GM12878 (cell line): ENCODE data around the gene BPIFB3.

Source experiments
- NFIC ChIP-seq: IDR thresholded peaks from 2 replicates; pipeline ENCODE4 v1.6.1; 2012; ENCODE audit warnings: low read depth, mild to moderate bottlenecking, inconsistent platforms, low read length, moderate library complexity
- POLR2AphosphoS5 ChIP-seq: IDR thresholded peaks from 2 replicates; pipeline ENCODE4 v1.6.1; 2011; ENCODE audit warnings: mild to moderate bottlenecking, low read length, inconsistent platforms
- SMAD1 ChIP-seq: fragments of 450-650 bp; IDR thresholded peaks from 2 replicates; pipeline ENCODE4 v1.6.1; 2018; ENCODE audit warnings: mild to moderate bottlenecking, low read depth; ENCODE audit not compliant: partially characterized antibody
- SMAD5 ChIP-seq: IDR thresholded peaks from 2 replicates; pipeline ENCODE4 v1.6.1; 2016; ENCODE audit warnings: antibody characterized with exemption, low read depth
- TF ChIP-seq, protein P1 (sequence below), 3 experiments: IDR thresholded peaks in 2 of 3; conservative IDR thresholded peaks in 1 of 3; 2 replicates each; pipeline ENCODE4 v1.5.1; 2011; ENCODE audit warnings: low read depth in 3 of 3, low read length in 3 of 3, mild to moderate bottlenecking in 3 of 3, control low read depth in 2 of 3, moderate library complexity in 2 of 3, inconsistent platforms in 1 of 3, mixed read lengths in 1 of 3; ENCODE audit not compliant: control insufficient read depth in 2 of 3, insufficient read depth in 1 of 3; ENCODE audit errors: extremely low read depth in 1 of 3
- TF ChIP-seq, protein P2 (sequence below): fragments of 450-650 bp; IDR thresholded peaks from 2 replicates; pipeline ENCODE4 v1.6.1; 2016; ENCODE audit warnings: mild to moderate bottlenecking, moderate library complexity, borderline replicate concordance

DNA sequence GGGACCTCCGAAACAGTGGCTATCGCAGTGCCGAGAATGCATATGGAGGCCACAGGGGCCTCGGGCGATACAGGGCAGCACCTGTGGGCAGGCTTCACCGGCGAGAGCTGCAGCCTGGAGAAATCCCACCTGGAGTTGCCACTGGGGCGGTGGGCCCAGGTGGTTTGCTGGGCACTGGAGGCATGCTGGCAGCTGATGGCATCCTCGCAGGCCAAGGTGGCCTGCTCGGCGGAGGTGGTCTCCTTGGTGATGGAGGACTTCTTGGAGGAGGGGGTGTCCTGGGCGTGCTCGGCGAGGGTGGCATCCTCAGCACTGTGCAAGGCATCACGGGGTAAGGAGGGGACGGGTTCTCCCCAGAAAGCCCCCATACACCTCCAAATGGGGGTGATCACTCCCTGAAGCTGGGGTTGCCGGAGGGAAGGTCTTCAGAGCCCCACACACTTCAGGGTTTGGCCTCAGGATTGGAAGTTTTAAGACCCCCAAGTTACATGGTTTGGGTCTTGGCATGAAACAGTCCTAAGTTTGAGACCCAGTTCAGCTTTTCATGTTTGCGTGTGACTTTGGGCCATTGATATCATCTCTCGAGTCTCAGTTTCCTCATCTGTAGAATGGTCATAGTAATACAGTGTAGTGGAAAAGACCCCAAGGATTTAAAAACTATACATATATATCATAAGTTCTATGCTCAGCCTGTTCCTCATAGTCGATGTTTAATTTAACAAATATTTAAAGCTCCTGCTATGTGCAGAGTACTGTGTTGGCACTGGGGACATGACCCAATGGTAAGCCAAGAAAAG, 30.0 kb downstream of the BPIFB3 start:
- no peak for TF ChIP-seq POLR2AphosphoS5
- TF ChIP-seq, protein P1, sequence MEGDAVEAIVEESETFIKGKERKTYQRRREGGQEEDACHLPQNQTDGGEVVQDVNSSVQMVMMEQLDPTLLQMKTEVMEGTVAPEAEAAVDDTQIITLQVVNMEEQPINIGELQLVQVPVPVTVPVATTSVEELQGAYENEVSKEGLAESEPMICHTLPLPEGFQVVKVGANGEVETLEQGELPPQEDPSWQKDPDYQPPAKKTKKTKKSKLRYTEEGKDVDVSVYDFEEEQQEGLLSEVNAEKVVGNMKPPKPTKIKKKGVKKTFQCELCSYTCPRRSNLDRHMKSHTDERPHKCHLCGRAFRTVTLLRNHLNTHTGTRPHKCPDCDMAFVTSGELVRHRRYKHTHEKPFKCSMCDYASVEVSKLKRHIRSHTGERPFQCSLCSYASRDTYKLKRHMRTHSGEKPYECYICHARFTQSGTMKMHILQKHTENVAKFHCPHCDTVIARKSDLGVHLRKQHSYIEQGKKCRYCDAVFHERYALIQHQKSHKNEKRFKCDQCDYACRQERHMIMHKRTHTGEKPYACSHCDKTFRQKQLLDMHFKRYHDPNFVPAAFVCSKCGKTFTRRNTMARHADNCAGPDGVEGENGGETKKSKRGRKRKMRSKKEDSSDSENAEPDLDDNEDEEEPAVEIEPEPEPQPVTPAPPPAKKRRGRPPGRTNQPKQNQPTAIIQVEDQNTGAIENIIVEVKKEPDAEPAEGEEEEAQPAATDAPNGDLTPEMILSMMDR (IDR thresholded peaks at IDR 0.05 in 2 of 3, conservative IDR thresholded peaks at IDR 0.05 in 1 of 3; ENCODE audit: control insufficient read depth in 2 of 3, extremely low read depth in 1 of 3, insufficient read depth in 1 of 3, low read depth in 3 of 3, low read length in 3 of 3): no peak
- TF ChIP-seq NFIC: no peak
- no peak for TF ChIP-seq SMAD5
- TF ChIP-seq, protein P2, sequence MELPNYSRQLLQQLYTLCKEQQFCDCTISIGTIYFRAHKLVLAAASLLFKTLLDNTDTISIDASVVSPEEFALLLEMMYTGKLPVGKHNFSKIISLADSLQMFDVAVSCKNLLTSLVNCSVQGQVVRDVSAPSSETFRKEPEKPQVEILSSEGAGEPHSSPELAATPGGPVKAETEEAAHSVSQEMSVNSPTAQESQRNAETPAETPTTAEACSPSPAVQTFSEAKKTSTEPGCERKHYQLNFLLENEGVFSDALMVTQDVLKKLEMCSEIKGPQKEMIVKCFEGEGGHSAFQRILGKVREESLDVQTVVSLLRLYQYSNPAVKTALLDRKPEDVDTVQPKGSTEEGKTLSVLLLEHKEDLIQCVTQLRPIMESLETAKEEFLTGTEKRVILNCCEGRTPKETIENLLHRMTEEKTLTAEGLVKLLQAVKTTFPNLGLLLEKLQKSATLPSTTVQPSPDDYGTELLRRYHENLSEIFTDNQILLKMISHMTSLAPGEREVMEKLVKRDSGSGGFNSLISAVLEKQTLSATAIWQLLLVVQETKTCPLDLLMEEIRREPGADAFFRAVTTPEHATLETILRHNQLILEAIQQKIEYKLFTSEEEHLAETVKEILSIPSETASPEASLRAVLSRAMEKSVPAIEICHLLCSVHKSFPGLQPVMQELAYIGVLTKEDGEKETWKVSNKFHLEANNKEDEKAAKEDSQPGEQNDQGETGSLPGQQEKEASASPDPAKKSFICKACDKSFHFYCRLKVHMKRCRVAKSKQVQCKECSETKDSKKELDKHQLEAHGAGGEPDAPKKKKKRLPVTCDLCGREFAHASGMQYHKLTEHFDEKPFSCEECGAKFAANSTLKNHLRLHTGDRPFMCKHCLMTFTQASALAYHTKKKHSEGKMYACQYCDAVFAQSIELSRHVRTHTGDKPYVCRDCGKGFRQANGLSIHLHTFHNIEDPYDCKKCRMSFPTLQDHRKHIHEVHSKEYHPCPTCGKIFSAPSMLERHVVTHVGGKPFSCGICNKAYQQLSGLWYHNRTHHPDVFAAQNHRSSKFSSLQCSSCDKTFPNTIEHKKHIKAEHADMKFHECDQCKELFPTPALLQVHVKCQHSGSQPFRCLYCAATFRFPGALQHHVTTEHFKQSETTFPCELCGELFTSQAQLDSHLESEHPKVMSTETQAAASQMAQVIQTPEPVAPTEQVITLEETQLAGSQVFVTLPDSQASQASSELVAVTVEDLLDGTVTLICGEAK: no peak
- no peak for TF ChIP-seq SMAD1
